Measurements from ENCODE around the gene GNA12. TPM values are rescaled to one million over a fixed set of nuclear protein-coding genes. Genes with fewer than 3 reads are reported as not detected.
A peak's percentile ranks its signal among the peaks of the same experiment; 100 is the strongest.

Gene GNA12
- total and polyA plus RNA-seq, 8 donors: 2.0 to 54.6 (median 22.0) TPM

- no peak overlapping the region for H3K27ac ChIP-seq
- no peaks in the 10 kb centered on the region for H3K27me3 ChIP-seq
- WGBS, 5 donors: 89 to 92% (median 89%) methylated on average over 5 of the region's 5 CpGs
- DNase-seq: no peak
- intact Hi-C loops (cut with DNase I; ENCODE audit: low total_unique reads): no loop called here
- H3K36me3 ChIP-seq: peaks cover 16 to 80% (median 67%) of the 10 kb centered on the region in 4 donors
- H3K9me3 ChIP-seq: no peaks in the 10 kb centered on the region
- peaks cover 0 to 7% (median under 1%) of the 10 kb centered on the region in 4 donors for H3K4me1 ChIP-seq
- TF ChIP-seq CTCF (IDR thresholded peaks at IDR 0.05) (no peak), POLR2A (IDR thresholded peaks at IDR 0.05) (no peak), EP300 (IDR thresholded peaks at IDR 0.05) (no peak), POLR2AphosphoS5 (IDR thresholded peaks at IDR 0.05) (no peak)
- no peak overlapping the region for H3K4me3 ChIP-seq
These were observed 52.7 kb downstream of the GNA12 start for GRCh38 chr7:2791390-2791789.

- no peak for DNase-seq
- no peaks in the 10 kb centered on the region for H3K27me3 ChIP-seq
- H3K4me1 ChIP-seq: peaks cover 0 to 13% (median 0%) of the 10 kb centered on the region in 4 donors
- H3K9me3 ChIP-seq: no peaks in the 10 kb centered on the region
- TF ChIP-seq POLR2AphosphoS5 (IDR thresholded peaks at IDR 0.05) (no peak), POLR2A (IDR thresholded peaks at IDR 0.05) (no peak), CTCF (IDR thresholded peaks at IDR 0.05) (no peak), EP300 (IDR thresholded peaks at IDR 0.05) (no peak)
- WGBS, 5 donors: 94 to 97% (median 95%) methylated on average over 23 to 24 of the region's 24 CpGs
- peaks cover 11 to 63% (median 47%) of the 10 kb centered on the region in 4 donors for H3K36me3 ChIP-seq
- H3K27ac ChIP-seq: no peak overlapping the region
- intact Hi-C loops (cut with DNase I; ENCODE audit: low total_unique reads): no loop called here
- H3K4me3 ChIP-seq: no peak overlapping the region
These were observed 56.7 kb downstream of the GNA12 start for GRCh38 chr7:2787251-2787951.

- H3K9me3 ChIP-seq: no peaks in the 10 kb centered on the region
- H3K4me1 ChIP-seq: peaks cover 0 to 13% (median 0%) of the 10 kb centered on the region in 4 donors
- no peaks in the 10 kb centered on the region for H3K27me3 ChIP-seq
- H3K27ac ChIP-seq: no peak overlapping the region
- WGBS, 5 donors: 92 to 95% (median 94%) methylated on average over 9 to 11 of the region's 11 CpGs
- no peak for TF ChIP-seq CTCF (IDR thresholded peaks at IDR 0.05)
- no peak for TF ChIP-seq EP300 (IDR thresholded peaks at IDR 0.05)
- no peak overlapping the region for H3K4me3 ChIP-seq
- DNase-seq: no peak
- H3K36me3 ChIP-seq: peaks cover 4 to 55% (median 39%) of the 10 kb centered on the region in 4 donors
- intact Hi-C loops (cut with DNase I; ENCODE audit: low total_unique reads): no loop called here
These were observed 57.4 kb downstream of the GNA12 start for GRCh38 chr7:2786607-2787116.

- Histone ChIP-seq H3K4me1 (peaks cover 0 to 12% (median 0%) of the 10 kb centered on the region in 4 donors), H3K9me3 (no peaks in the 10 kb centered on the region), H3K27me3 (no peaks in the 10 kb centered on the region), H3K4me3 (no peak overlapping the region), H3K36me3 (peaks cover 0 to 39% (median 28%) of the 10 kb centered on the region in 4 donors), H3K27ac (peak overlapping the region in 1 of 5 donors; percentile 34)
- TF ChIP-seq EP300 (IDR thresholded peaks at IDR 0.05) (no peak), POLR2AphosphoS5 (IDR thresholded peaks at IDR 0.05) (no peak), CTCF (IDR thresholded peaks at IDR 0.05) (no peak), POLR2A (IDR thresholded peaks at IDR 0.05) (no peak)
- intact Hi-C loops (cut with DNase I; ENCODE audit: low total_unique reads): no loop called here
- 57 to 73% (median 64%) methylated on average over 6 of the region's 6 CpGs for WGBS, 5 donors
- DNase-seq: peak in 1 of 2 donors; percentile 39
These were observed 59.0 kb downstream of the GNA12 start for GRCh38 chr7:2785071-2785500.

Measured in stomach (tissue), 9 donors.